Measurements from ENCODE around the gene VWA5B2.

Gene VWA5B2

DNA sequence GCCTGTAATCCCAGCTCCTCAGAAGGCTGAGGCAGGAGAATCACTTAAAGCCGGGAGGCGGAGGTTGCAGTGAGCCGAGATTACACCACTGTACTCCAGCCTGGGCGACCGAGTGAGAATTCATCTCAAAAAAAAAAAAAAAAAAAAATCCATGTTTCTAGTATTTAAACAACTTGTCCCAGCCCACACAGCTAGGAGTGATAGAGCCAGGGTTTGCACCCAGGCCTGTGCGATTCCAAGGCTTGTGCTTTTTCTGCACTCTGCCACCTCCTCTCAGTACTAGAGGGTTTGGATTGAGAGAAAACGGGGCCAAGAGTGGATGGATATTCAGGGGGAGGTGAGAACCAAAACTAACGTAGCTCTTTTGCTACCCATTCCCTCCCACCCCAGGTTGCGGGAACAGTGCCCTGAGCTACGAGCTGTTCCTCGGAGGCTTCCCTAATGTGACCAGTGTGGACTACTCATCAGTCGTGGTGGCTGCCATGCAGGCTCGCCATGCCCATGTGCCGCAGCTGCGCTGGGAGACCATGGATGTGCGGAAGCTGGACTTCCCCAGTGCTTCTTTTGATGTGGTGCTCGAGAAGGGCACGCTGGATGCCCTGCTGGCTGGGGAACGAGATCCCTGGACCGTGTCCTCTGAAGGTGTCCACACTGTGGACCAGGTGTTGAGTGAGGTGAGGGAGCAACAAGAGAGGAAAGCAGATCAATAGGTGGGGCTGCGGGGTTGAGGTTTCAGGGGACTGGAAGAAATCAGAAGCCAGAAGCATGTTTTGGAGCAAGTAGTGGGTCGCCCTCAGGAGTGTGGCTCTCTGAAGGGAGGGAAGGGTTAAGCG lies 27.9 kb downstream of the VWA5B2 start:
- DNase-seq (ENCODE audit: low read depth) = no peak
- H3K4me3 ChIP-seq (ENCODE audit: low read depth, low read length) = no peak overlapping the region
- TF ChIP-seq MYC (IDR thresholded peaks at IDR 0.05; ENCODE audit: low read depth, low read length) = no peak
- TF ChIP-seq, protein P1, sequence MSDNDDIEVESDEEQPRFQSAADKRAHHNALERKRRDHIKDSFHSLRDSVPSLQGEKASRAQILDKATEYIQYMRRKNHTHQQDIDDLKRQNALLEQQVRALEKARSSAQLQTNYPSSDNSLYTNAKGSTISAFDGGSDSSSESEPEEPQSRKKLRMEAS (IDR thresholded peaks at IDR 0.05; ENCODE audit: low read depth, low read length) = no peak
- no peak for TF ChIP-seq POLR2A (IDR thresholded peaks at IDR 0.05; ENCODE audit: extremely low read depth, insufficient read length)
- no peak for TF ChIP-seq CTCF (IDR thresholded peaks at IDR 0.05; ENCODE audit: low read depth, low read length)

- DNase-seq (ENCODE audit: low read depth) = no peak
- H3K4me3 ChIP-seq (ENCODE audit: low read depth, low read length) = no peak overlapping the region
- TF ChIP-seq POLR2A (IDR thresholded peaks at IDR 0.05; ENCODE audit: extremely low read depth, insufficient read length) (no peak), CTCF (IDR thresholded peaks at IDR 0.05; ENCODE audit: low read depth, low read length) (no peak), MYC (IDR thresholded peaks at IDR 0.05; ENCODE audit: low read depth, low read length) (no peak)
- TF ChIP-seq, protein P1 (IDR thresholded peaks at IDR 0.05; ENCODE audit: low read depth, low read length) = no peak
Observed at GRCh38 chr3:184258926-184259325, 29.5 kb downstream of the VWA5B2 start.

- H3K4me3 ChIP-seq (ENCODE audit: low read depth, low read length) = no peak overlapping the region
- no peak for DNase-seq (ENCODE audit: low read depth)
- TF ChIP-seq CTCF (IDR thresholded peaks at IDR 0.05; ENCODE audit: low read depth, low read length) (no peak), MYC (IDR thresholded peaks at IDR 0.05; ENCODE audit: low read depth, low read length) (no peak), POLR2A (IDR thresholded peaks at IDR 0.05; ENCODE audit: extremely low read depth, insufficient read length) (no peak)
- TF ChIP-seq, protein P1 (IDR thresholded peaks at IDR 0.05; ENCODE audit: low read depth, low read length) = no peak
Observed at GRCh38 chr3:184259396-184259877, 30.1 kb downstream of the VWA5B2 start.

DNA sequence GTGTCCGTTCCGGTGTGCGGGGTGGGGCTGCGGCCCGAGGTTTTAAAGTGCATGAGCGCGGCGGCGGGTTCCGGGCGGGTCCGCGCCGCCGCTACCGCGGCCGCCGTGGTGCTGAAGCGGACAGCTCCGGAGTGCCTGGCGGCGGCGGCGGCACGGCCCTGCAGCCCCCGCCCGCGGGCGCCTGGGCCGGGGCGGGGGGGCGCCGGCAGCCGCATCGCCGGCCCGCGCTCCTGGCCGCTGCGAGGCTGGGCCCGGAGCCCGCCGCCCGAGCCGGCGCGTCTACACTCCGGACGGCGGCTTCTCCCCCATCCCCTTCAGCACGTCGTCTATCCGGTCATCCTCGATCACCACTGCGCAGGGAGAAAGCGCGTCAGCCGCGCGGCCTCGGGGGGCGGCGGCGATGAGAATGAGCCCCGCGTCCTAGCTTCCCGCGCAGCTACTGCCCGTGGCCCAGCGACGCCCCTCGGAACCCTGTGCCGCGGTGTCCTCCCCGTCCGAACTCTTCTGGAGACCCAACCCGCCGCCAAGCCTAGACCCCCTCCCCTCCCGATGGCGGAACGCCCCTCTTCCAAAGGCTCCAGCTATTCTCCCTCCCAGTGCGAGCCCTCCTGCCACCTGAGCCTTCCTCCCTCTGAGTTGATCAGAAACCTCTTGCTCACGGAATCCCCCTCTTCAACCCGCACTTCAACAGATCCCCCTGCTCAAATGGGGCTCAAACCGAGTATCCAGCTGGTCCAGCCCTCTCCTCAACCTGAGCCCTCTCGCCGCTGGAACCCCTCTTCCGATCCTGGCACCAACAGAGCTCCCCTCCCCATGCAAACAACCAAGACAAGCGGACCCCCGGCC lies 30.7 kb downstream of the VWA5B2 start:
- peak; percentile 59 for DNase-seq (ENCODE audit: low read depth)

More for the DNA sequence above, 30.7 kb downstream of the VWA5B2 start:
- no peak overlapping the region for H3K4me3 ChIP-seq (ENCODE audit: low read depth, low read length)
- TF ChIP-seq MYC (IDR thresholded peaks at IDR 0.05; ENCODE audit: low read depth, low read length) (no peak), CTCF (IDR thresholded peaks at IDR 0.05; ENCODE audit: low read depth, low read length) (no peak), POLR2A (IDR thresholded peaks at IDR 0.05; ENCODE audit: extremely low read depth, insufficient read length) (peak; percentile 14)
- TF ChIP-seq, protein P1 (IDR thresholded peaks at IDR 0.05; ENCODE audit: low read depth, low read length) = no peak
